ENCODE results near the gene FOLR1.

GRCh38 chr11:72209101-72209500 lies 17.2 kb downstream of the FOLR1 start:
- TF ChIP-seq EZH2 (IDR thresholded peaks at IDR 0.05; ENCODE audit: borderline replicate concordance, low read depth, low read length, severe bottlenecking) (no peak), CTCF (IDR thresholded peaks at IDR 0.05; ENCODE audit: borderline replicate concordance, extremely low read depth, low read length, poor library complexity, severe bottlenecking) (no peak)

All from DND-41 (cell line).